Left hindlimb (tissue), 1 donor: ENCODE results near the gene SNRPD2.

Source experiments
- DNase-seq: peaks from one replicate; pipeline ENCODE4 v3.0.0-alpha.2; 2018

The SNRPD2 gene

GRCh38 chr19:45653634-45654033, 38.1 kb downstream of the SNRPD2 start:
- DNase-seq, result no peak

GRCh38 chr19:45650722-45651121, 41.0 kb downstream of the SNRPD2 start:
- DNase-seq, result no peak

- no peak for DNase-seq
These were observed 45.4 kb downstream of the SNRPD2 start for GRCh38 chr19:45646345-45646698.

GRCh38 chr19:45645631-45646344, 46.0 kb downstream of the SNRPD2 start:
- DNase-seq, result peak; percentile 87

GRCh38 chr19:45645068-45645630, 46.6 kb downstream of the SNRPD2 start:
- DNase-seq, result no peak

- no peak for DNase-seq
These were observed 47.6 kb downstream of the SNRPD2 start for GRCh38 chr19:45643927-45644771.

GRCh38 chr19:45643024-45643926, 48.5 kb downstream of the SNRPD2 start:
- DNase-seq, result peak; percentile 89

GRCh38 chr19:45641274-45642105, 50.3 kb downstream of the SNRPD2 start:
- peak; percentile 70 for DNase-seq

GRCh38 chr19:45640849-45641273, 50.9 kb downstream of the SNRPD2 start:
- DNase-seq, result no peak

- DNase-seq, result peak; percentile 39
These were observed 52.6 kb downstream of the SNRPD2 start, which contains the start of gene EML2 for GRCh38 chr19:45638930-45639729. TSS of gene EML2 (minus strand) at chr19:45639397. CDS start at chr19:45639376, 21 bp downstream.

GRCh38 chr19:45637890-45638667, 53.7 kb downstream of the SNRPD2 start:
- peak; percentile 40 for DNase-seq
